ENCODE measurements around the gene KCNC4.

KCNC4 gene

GRCh38 chr1:110174961-110175360, 35.2 kb upstream of the KCNC4 start:
- H3K27ac ChIP-seq (ENCODE audit: low read depth, low read length) = no peak overlapping the region
- H3K4me3 ChIP-seq (ENCODE audit: low read length) = no peak overlapping the region
- no peaks in the 10 kb centered on the region for H3K36me3 ChIP-seq (ENCODE audit: control insufficient read depth, insufficient read depth, low read length)
- H3K9ac ChIP-seq (ENCODE audit: low read length) = no peak overlapping the region
- H3K27me3 ChIP-seq (ENCODE audit: control insufficient read depth, insufficient read depth, low read length) = peaks cover 2% of the 10 kb centered on the region
- no peaks in the 10 kb centered on the region for H3K4me1 ChIP-seq (ENCODE audit: control insufficient read depth, insufficient read depth, low read length)

DNA sequence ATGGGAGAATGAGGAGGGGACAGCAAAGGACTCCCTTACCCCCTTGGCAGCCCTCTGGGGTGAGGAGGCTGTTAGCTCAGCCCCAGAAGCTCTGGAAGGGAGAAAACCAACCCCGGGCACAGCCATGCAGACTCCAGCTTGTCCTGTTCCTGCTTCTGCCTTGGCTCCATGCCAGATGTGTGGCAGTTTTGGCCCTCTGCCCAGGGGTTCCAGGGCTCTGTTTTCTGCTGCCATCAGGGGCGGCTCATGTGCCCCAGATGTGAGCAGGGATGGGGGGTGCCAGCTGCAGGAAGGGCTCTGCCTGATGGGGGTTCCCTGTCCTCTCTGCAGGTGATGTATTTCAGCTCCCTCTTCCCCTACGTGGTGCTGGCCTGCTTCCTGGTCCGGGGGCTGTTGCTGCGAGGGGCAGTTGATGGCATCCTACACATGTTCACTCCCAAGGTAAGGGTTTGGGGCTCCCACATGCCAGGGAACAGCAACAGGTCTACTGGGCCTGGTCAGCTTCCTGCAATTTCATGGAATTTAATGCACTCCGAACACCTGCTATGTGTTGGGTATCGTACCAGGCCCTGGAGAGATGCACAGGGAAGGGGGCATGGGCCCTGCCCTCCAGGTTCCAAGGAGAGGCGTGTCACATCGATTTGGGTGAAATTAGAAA, 33.7 kb upstream of the KCNC4 start:
- Histone ChIP-seq H3K4me1 (ENCODE audit: control insufficient read depth, insufficient read depth, low read length) (no peaks in the 10 kb centered on the region), H3K27ac (ENCODE audit: low read depth, low read length) (no peak overlapping the region), H3K4me3 (ENCODE audit: low read length) (no peak overlapping the region), H3K27me3 (ENCODE audit: control insufficient read depth, insufficient read depth, low read length) (peaks cover 2% of the 10 kb centered on the region), H3K9ac (ENCODE audit: low read length) (no peak overlapping the region), H3K36me3 (ENCODE audit: control insufficient read depth, insufficient read depth, low read length) (no peaks in the 10 kb centered on the region)

GRCh38 chr1:110177775-110178174, 32.3 kb upstream of the KCNC4 start:
- Histone ChIP-seq H3K36me3 (ENCODE audit: control insufficient read depth, insufficient read depth, low read length) (no peaks in the 10 kb centered on the region), H3K4me1 (ENCODE audit: control insufficient read depth, insufficient read depth, low read length) (no peaks in the 10 kb centered on the region), H3K27ac (ENCODE audit: low read depth, low read length) (no peak overlapping the region), H3K9ac (ENCODE audit: low read length) (no peak overlapping the region), H3K4me3 (ENCODE audit: low read length) (no peak overlapping the region), H3K27me3 (ENCODE audit: control insufficient read depth, insufficient read depth, low read length) (peaks cover 2% of the 10 kb centered on the region)

GRCh38 chr1:110183642-110184167, 26.4 kb upstream of the KCNC4 start:
- H3K27me3 ChIP-seq (ENCODE audit: control insufficient read depth, insufficient read depth, low read length) = no peaks in the 10 kb centered on the region
- no peaks in the 10 kb centered on the region for H3K36me3 ChIP-seq (ENCODE audit: control insufficient read depth, insufficient read depth, low read length)
- peaks cover 19% of the 10 kb centered on the region for H3K4me1 ChIP-seq (ENCODE audit: control insufficient read depth, insufficient read depth, low read length)
- H3K4me3 ChIP-seq (ENCODE audit: low read length) = no peak overlapping the region
- H3K9ac ChIP-seq (ENCODE audit: low read length) = no peak overlapping the region
- H3K27ac ChIP-seq (ENCODE audit: low read depth, low read length) = no peak overlapping the region

DNA sequence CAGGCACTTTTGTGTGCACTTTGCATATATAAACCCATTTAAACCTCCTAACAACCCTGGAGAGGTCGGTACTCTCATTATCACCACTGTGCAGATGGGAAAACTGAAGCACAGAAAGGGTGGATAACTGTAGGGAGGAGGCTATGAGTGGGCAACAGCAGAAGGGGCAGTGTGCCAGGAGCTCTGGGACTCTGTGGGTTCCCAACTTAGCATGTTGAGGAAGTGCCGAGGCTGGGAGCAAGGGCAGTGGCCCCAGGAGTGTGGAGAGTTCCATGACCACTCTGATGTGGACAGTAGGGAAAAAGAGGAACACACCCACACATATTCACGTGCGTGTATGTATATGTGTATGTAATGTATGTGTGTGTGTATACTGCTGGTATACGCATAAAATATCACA, 25.7 kb upstream of the KCNC4 start:
- no peak overlapping the region for H3K27ac ChIP-seq (ENCODE audit: low read depth, low read length)
- H3K4me1 ChIP-seq (ENCODE audit: control insufficient read depth, insufficient read depth, low read length) = peaks cover 19% of the 10 kb centered on the region

GRCh38 chr1:110185181-110185580, 24.9 kb upstream of the KCNC4 start:
- Histone ChIP-seq H3K36me3 (ENCODE audit: control insufficient read depth, insufficient read depth, low read length) (no peaks in the 10 kb centered on the region), H3K4me1 (ENCODE audit: control insufficient read depth, insufficient read depth, low read length) (peaks cover 19% of the 10 kb centered on the region), H3K4me3 (ENCODE audit: low read length) (no peak overlapping the region), H3K27me3 (ENCODE audit: control insufficient read depth, insufficient read depth, low read length) (no peaks in the 10 kb centered on the region), H3K9ac (ENCODE audit: low read length) (no peak overlapping the region), H3K27ac (ENCODE audit: low read depth, low read length) (no peak overlapping the region)

More for the DNA sequence above, 25.7 kb upstream of the KCNC4 start:
- Histone ChIP-seq H3K4me3 (ENCODE audit: low read length) (no peak overlapping the region), H3K9ac (ENCODE audit: low read length) (no peak overlapping the region), H3K36me3 (ENCODE audit: control insufficient read depth, insufficient read depth, low read length) (no peaks in the 10 kb centered on the region), H3K27me3 (ENCODE audit: control insufficient read depth, insufficient read depth, low read length) (no peaks in the 10 kb centered on the region)

DNA sequence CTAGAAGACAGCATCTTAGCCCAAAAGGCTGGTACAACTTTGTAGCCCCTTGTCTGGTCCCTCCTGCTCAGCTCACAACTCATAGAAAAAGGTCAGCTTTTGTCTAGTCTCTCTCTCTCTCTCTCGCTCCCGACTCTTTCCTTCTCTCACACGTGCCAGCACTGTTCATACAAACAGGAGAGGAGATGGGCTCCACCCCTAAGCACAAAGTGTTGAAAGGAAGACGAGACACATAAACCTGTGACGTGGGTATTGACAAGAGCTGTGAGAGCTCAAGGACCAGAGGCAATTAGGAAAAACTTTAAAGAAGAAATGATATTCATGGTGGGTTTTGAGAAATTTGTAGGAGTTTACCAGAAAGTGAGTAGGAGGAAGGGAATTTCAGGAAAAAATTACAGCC, 23.6 kb upstream of the KCNC4 start:
- no peak overlapping the region for H3K4me3 ChIP-seq (ENCODE audit: low read length)
- no peaks in the 10 kb centered on the region for H3K27me3 ChIP-seq (ENCODE audit: control insufficient read depth, insufficient read depth, low read length)
- peaks cover 19% of the 10 kb centered on the region for H3K4me1 ChIP-seq (ENCODE audit: control insufficient read depth, insufficient read depth, low read length)
- peak overlapping the region; percentile 33 for H3K27ac ChIP-seq (ENCODE audit: low read depth, low read length)
- no peaks in the 10 kb centered on the region for H3K36me3 ChIP-seq (ENCODE audit: control insufficient read depth, insufficient read depth, low read length)
- H3K9ac ChIP-seq (ENCODE audit: low read length) = no peak overlapping the region

GRCh38 chr1:110187139-110187890, 22.8 kb upstream of the KCNC4 start:
- H3K4me3 ChIP-seq (ENCODE audit: low read length) = no peak overlapping the region
- H3K27me3 ChIP-seq (ENCODE audit: control insufficient read depth, insufficient read depth, low read length) = no peaks in the 10 kb centered on the region
- no peak overlapping the region for H3K9ac ChIP-seq (ENCODE audit: low read length)
- H3K27ac ChIP-seq (ENCODE audit: low read depth, low read length) = peak overlapping the region; percentile 67
- peaks cover 19% of the 10 kb centered on the region for H3K4me1 ChIP-seq (ENCODE audit: control insufficient read depth, insufficient read depth, low read length)
- H3K36me3 ChIP-seq (ENCODE audit: control insufficient read depth, insufficient read depth, low read length) = no peaks in the 10 kb centered on the region

DNA sequence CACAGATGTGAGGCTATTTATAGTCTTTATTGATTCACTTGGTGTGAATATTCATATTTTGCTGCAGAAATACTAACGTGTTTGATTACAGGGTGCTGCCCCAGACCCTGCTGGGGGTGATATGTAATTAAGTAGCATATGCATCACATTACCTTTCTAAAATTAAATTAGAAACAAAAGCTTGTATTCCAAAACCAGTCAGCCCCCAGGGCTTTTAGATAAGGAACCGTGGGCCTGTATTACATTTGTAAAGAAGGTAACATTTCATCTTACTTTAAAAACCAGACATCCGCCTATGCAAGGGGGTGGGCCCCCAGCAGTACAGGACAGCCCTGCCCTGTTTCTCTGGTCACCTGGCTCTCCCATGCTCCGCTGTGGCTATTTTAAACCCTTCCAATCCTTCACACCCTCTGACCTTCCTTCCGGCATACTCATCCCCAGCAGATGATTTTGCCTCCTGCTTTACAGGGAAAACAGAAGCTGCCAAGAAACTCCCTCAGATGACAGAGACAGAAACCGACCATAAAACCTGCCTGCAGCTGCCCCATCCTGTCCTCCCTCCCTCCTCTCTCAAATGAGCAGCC, 22.0 kb upstream of the KCNC4 start:
- H3K4me3 ChIP-seq (ENCODE audit: low read length) = no peak overlapping the region
- peak overlapping the region; percentile 67 for H3K27ac ChIP-seq (ENCODE audit: low read depth, low read length)
- H3K9ac ChIP-seq (ENCODE audit: low read length) = no peak overlapping the region
- no peaks in the 10 kb centered on the region for H3K27me3 ChIP-seq (ENCODE audit: control insufficient read depth, insufficient read depth, low read length)
- H3K4me1 ChIP-seq (ENCODE audit: control insufficient read depth, insufficient read depth, low read length) = peaks cover 19% of the 10 kb centered on the region
- H3K36me3 ChIP-seq (ENCODE audit: control insufficient read depth, insufficient read depth, low read length) = no peaks in the 10 kb centered on the region

DNA sequence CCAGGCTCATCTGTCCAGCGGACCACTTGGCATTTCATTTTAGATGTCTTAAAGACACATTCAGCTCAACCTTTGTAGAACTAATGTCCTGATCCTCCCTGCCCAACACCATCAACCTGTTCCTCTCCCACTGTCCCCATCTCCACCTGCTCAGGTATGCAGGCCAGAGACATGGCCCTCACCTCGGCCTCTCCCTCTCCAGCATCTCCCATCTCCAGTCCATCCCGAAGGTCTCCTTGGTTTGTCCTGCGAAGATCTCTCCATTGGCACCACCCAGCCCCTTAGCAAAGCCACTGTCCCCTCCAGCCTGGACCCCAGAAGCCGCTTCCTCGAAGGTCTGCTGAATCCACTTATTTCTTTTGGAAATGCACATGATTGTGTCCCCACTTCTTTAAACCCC, 20.9 kb upstream of the KCNC4 start:
- Histone ChIP-seq H3K27me3 (ENCODE audit: control insufficient read depth, insufficient read depth, low read length) (no peaks in the 10 kb centered on the region), H3K9ac (ENCODE audit: low read length) (no peak overlapping the region), H3K36me3 (ENCODE audit: control insufficient read depth, insufficient read depth, low read length) (no peaks in the 10 kb centered on the region), H3K27ac (ENCODE audit: low read depth, low read length) (no peak overlapping the region), H3K4me1 (ENCODE audit: control insufficient read depth, insufficient read depth, low read length) (peaks cover 19% of the 10 kb centered on the region), H3K4me3 (ENCODE audit: low read length) (no peak overlapping the region)

GRCh38 chr1:110190282-110190929, 19.7 kb upstream of the KCNC4 start:
- H3K27ac ChIP-seq (ENCODE audit: low read depth, low read length) = no peak overlapping the region
- no peaks in the 10 kb centered on the region for H3K27me3 ChIP-seq (ENCODE audit: control insufficient read depth, insufficient read depth, low read length)
- H3K4me1 ChIP-seq (ENCODE audit: control insufficient read depth, insufficient read depth, low read length) = peaks cover 19% of the 10 kb centered on the region
- no peak overlapping the region for H3K9ac ChIP-seq (ENCODE audit: low read length)
- H3K36me3 ChIP-seq (ENCODE audit: control insufficient read depth, insufficient read depth, low read length) = no peaks in the 10 kb centered on the region
- H3K4me3 ChIP-seq (ENCODE audit: low read length) = no peak overlapping the region

DNA sequence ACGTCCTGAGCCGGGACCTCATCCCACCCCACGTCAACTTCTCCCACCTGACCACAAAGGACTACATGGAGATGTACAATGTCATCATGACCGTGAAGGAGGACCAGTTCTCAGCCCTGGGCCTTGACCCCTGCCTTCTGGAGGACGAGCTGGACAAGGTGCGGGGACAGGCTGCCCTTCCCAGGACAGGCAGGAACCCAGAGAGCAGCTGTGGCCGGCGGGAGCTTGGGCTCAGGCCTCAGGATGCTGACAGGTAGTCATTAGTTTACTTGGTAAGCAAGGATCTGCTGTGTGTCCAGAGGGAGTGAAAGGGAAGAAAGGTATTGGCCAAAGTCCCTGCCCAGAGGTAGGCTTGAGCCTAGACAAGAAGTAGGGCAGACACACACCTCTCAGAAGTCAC, 17.6 kb upstream of the KCNC4 start:
- Histone ChIP-seq H3K4me3 (ENCODE audit: low read length) (no peak overlapping the region), H3K27ac (ENCODE audit: low read depth, low read length) (no peak overlapping the region), H3K36me3 (ENCODE audit: control insufficient read depth, insufficient read depth, low read length) (no peaks in the 10 kb centered on the region), H3K27me3 (ENCODE audit: control insufficient read depth, insufficient read depth, low read length) (no peaks in the 10 kb centered on the region), H3K9ac (ENCODE audit: low read length) (no peak overlapping the region), H3K4me1 (ENCODE audit: control insufficient read depth, insufficient read depth, low read length) (peaks cover 8% of the 10 kb centered on the region)
